K562 (cell line): ENCODE data around the gene KRTAP4-5. TPM values are rescaled to one million over a fixed set of nuclear protein-coding genes. Genes with fewer than 3 reads are reported as not detected.
"Not testable (repeated sequence)": the region's sequence is repeated elsewhere in the genome, so short reads cannot be mapped to it uniquely, and the experiment has no call there.

Experiments
- ATAC-seq: fragments of 200-7000 bp; cut with Tn5 transposase; 3 replicates; pipeline ENCODE4 v1.9.1; 2020; ENCODE audit warnings: moderate library complexity
- BruUV-seq: library from RNA; stranded (reverse); fragments of 400-500 nt; replicated peaks from 2 replicates; lab custom pipeline; 2021; lab: Mats Ljungman, UMichigan
- CTCF ChIA-PET: fragments of 300-600 bp; formaldehyde crosslinking; extraction: SDS; loops from one replicate; lab custom pipeline; 2021; ENCODE audit warnings: low intra/inter-chr PET ratio; lab: Yijun Ruan, JAX
- POLR2A ChIA-PET: fragments of 300-600, 350-650 bp; sonication (Branson Sonifier 250); formaldehyde crosslinking; extraction: SDS; loops from one replicate; lab custom pipeline; 2021; ENCODE audit warnings: antibody characterized with exemption, inconsistent platforms; lab: Yijun Ruan, JAX
- DNase-seq, 4 experiments: peaks; one replicate each; pipeline versions ENCODE4 v3.0.0 to v3.0.0-alpha.2; 2011 to 2018; ENCODE audit warnings: low spot score in 3 of 4, mixed read lengths in 3 of 4; ENCODE audit errors: extremely low read depth in 1 of 4
- FAIRE-seq: peaks from 2 replicates; lab custom pipeline; 2011; peaks lifted over from hg19 to GRCh38; lab: Jason Lieb, UNC
- H2AFZ ChIP-seq: 2 replicates; pipeline ENCODE4 v1.6.0; 2011; ENCODE audit warnings: low read depth, low read length, control low read depth, inconsistent platforms
- H3K27ac ChIP-seq: fragments of 200-600 bp; 3 replicates; pipeline ENCODE4 v1.8.0; 2011; ENCODE audit warnings: low read depth, mild to moderate bottlenecking, control low read depth, inconsistent platforms, low read length, moderate library complexity, mixed read lengths; ENCODE audit errors: extremely low read depth
- H3K27me3 ChIP-seq, 2 experiments: fragments of 300-600 bp in 1 of 2; 2 replicates in 1 of 2; 3 replicates in 1 of 2; pipeline versions ENCODE4 v1.6.0 to v1.8.0; 2011; ENCODE audit warnings: inconsistent platforms in 2 of 2, low read length in 2 of 2, mild to moderate bottlenecking in 1 of 2, mixed read lengths in 1 of 2, moderate library complexity in 1 of 2; ENCODE audit not compliant: control insufficient read depth in 2 of 2, insufficient read depth in 2 of 2
- H3K36me3 ChIP-seq: fragments of 300-600 bp; 3 replicates; pipeline ENCODE4 v1.8.0; 2011; ENCODE audit warnings: mild to moderate bottlenecking, low read length, inconsistent platforms; ENCODE audit not compliant: control insufficient read depth, insufficient read depth
- H3K4me1 ChIP-seq, 2 experiments: fragments of 200-600 bp in 1 of 2; replicated peaks in 1 of 2; 2 replicates in 1 of 2; 3 replicates in 1 of 2; pipeline versions ENCODE4 v1.5.1 to v1.8.0; 2011; ENCODE audit warnings: inconsistent platforms in 2 of 2, low read length in 2 of 2, mild to moderate bottlenecking in 1 of 2, mixed read lengths in 1 of 2, moderate library complexity in 1 of 2; ENCODE audit not compliant: control insufficient read depth in 2 of 2, insufficient read depth in 2 of 2
- H3K4me2 ChIP-seq: 2 replicates; pipeline ENCODE4 v1.6.1; 2011; ENCODE audit warnings: low read length, control low read depth, inconsistent platforms, mixed read lengths; ENCODE audit not compliant: insufficient read depth
- H3K4me3 ChIP-seq: fragments of 200-600 bp; sonication (generic), shearing (Covaris generic); 2 replicates; pipeline ENCODE4 v1.5.1; 2016; ENCODE audit warnings: control low read depth, inconsistent platforms
- H3K79me2 ChIP-seq: fragments of 200-600 bp; 3 replicates; pipeline ENCODE4 v1.8.0; 2011; ENCODE audit warnings: low read length, inconsistent platforms; ENCODE audit not compliant: control insufficient read depth, insufficient read depth
- H3K9ac ChIP-seq, 2 experiments: 2 replicates each; pipeline versions ENCODE4 v1.6.0 to v1.6.1; 2011; ENCODE audit warnings: low read depth in 2 of 2, low read length in 2 of 2, control low read depth in 1 of 2, inconsistent platforms in 1 of 2, mild to moderate bottlenecking in 1 of 2, mixed read lengths in 1 of 2; ENCODE audit not compliant: insufficient read depth in 1 of 2
- H3K9me1 ChIP-seq: one replicate; pipeline ENCODE4 v1.6.0; 2011; ENCODE audit warnings: inconsistent platforms, mild to moderate bottlenecking, low read length, moderate library complexity; ENCODE audit not compliant: control insufficient read depth, insufficient read depth
- H3K9me3 ChIP-seq: replicated peaks from 2 replicates; pipeline ENCODE4 v1.5.1; 2011; ENCODE audit warnings: low read depth, low read length, inconsistent platforms; ENCODE audit not compliant: control insufficient read depth, insufficient read depth
- H4K20me1 ChIP-seq: replicated peaks from 2 replicates; pipeline ENCODE4 v1.6.1; 2011; ENCODE audit warnings: low read length, inconsistent platforms, mixed read lengths; ENCODE audit not compliant: control insufficient read depth, insufficient read depth
- SNRNP70 ChIP-seq: fragments of 200-400 bp; formaldehyde crosslinking; optimal IDR thresholded peaks from 2 replicates; pipeline ENCODE3; 2017; ENCODE audit warnings: low read depth, low read length
- ZNF316 ChIP-seq: fragments of 450-650 bp; IDR thresholded peaks from 2 replicates; pipeline ENCODE4 v1.6.1; 2016
- WGBS: fragments of 100-300 bp; shearing (Covaris generic); methylation state at CpG from one replicate; pipeline ENCODE4 v1.1.6; 2016; ENCODE audit warnings: low coverage, mixed read lengths; ENCODE audit not compliant: insufficient coverage; ENCODE audit errors: missing lambda C conversion rate; 5-methylcytosine and 5-hydroxymethylcytosine counted together
- in situ Hi-C: fragments of 300-500 bp; cut with MboI; formaldehyde crosslinking; loops from 4 replicates; pipeline ENCODE4 v1.15.0; 2018; ENCODE audit warnings: inconsistent platforms, mixed read lengths
- intact Hi-C: fragments of 100-400 bp; cut with micrococcal nuclease; formaldehyde crosslinking; loops from 2 replicates; pipeline ENCODE4 v1.14.2; 2022
- polyA plus RNA-seq, 8 experiments: library from polyadenylated mRNA; depleted of rRNA in 4 of 8; stranded (reverse) in 5 of 8; unstranded in 3 of 8; fragments of >200 nt; fragmentation: Nextera tagmentation in 2 of 8; fragmentation: Illumina TruSeq in 1 of 8; extraction: Ambion mirVana in 2 of 8; extraction: Trizol in 1 of 8; gene quantifications; 2 replicates each; pipeline versions ENCODE4 v1.2.1 to v1.2.3, GENCODE V29; 2011 to 2014; ENCODE audit warnings: inconsistent platforms in 1 of 8, missing spikeins in 1 of 8
- total RNA-seq, 7 experiments: library from RNA; depleted of rRNA in 6 of 7; stranded (reverse); fragments of >200 nt in 6 of 7; fragmentation: Illumina TruSeq in 2 of 7; extraction: Trizol in 2 of 7; gene quantifications; 2 replicates each; pipeline versions ENCODE4 v1.2.1 to v1.2.3, GENCODE V29; 2011 to 2021; ENCODE audit warnings: low replicate concordance in 1 of 7

The KRTAP4-5 gene
- total and polyA plus RNA-seq, 9 of the 15 experiments (the other 6 are each of a cell fraction or from before 2014, with no cell fraction given), result not detected

- in situ Hi-C loops, result no loop called here
- H2AFZ ChIP-seq, result no peak overlapping the region
- no peak for ATAC-seq
- WGBS, result 0% methylated on average over 2 of the region's 2 CpGs
- intact Hi-C loops, result no loop called here
- H3K36me3 ChIP-seq, result no peaks in the 10 kb centered on the region
- no peaks in the 10 kb centered on the region for H3K27me3 ChIP-seq
- no peak overlapping the region for H3K27ac ChIP-seq
- H4K20me1 ChIP-seq, result no peaks in the 10 kb centered on the region
- no TSS peak for BruUV-seq
- no peaks in the 10 kb centered on the region for H3K9me3 ChIP-seq
- H3K4me3 ChIP-seq, result no peak overlapping the region
- no peak overlapping the region for H3K9ac ChIP-seq
- DNase-seq, result no peak
- no peaks in the 10 kb centered on the region for H3K9me1 ChIP-seq
- TF ChIP-seq SNRNP70 (no peak), ZNF316 (peak; percentile 8; the same call in 1 of the 2 replicates)
- TF ChIP-seq, all 486 proteins: peak for 1
- Histone ChIP-seq H3K4me2 (no peak overlapping the region), H3K79me2 (no peaks in the 10 kb centered on the region), H3K4me1 (no peaks in the 10 kb centered on the region)
- ChIA-PET POLR2A (no interaction called here), CTCF (no interaction called here)
- FAIRE-seq, result no peak
These were observed 24.6 kb downstream of the KRTAP4-5 start for GRCh38 chr17:41125064-41125463.

DNA sequence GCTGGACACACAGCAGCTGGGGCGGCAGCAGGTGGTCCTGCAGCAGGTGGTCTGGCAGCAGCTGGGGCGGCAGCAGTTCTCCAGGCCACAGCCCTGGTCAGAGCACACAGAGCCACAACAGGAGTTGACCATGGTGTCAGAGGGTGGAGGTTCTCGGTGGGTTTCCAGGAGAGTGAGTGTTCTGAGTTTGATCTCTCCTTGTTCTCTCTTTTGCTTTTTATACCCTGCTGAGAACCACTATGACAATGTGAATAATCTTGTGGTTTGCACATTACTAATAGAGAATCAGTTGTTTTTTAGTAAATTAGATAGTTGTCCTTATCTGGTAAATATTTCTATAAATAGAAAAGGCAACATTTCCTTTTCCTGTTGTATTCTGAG is 25.6 kb downstream of the KRTAP4-5 start, which contains the start of gene KRTAP4-12:
TSS of gene KRTAP4-12 (minus strand) at position 192 of the 381 bp plus-strand sequence. CDS start at position 132, 60 bp downstream.
- DNase-seq, FAIRE-seq, H2AFZ ChIP-seq, H3K9me3 ChIP-seq, H3K4me3 ChIP-seq, H3K79me2 ChIP-seq, H3K9me1 ChIP-seq, H3K4me2 ChIP-seq, in situ Hi-C loops, H3K4me1 ChIP-seq, ATAC-seq, intact Hi-C loops, BruUV-seq, CTCF ChIA-PET, H3K27ac ChIP-seq, H3K9ac ChIP-seq, H4K20me1 ChIP-seq, H3K36me3 ChIP-seq, H3K27me3 ChIP-seq: not testable (repeated sequence)
- POLR2A ChIA-PET, result interaction anchor here (0.6 kb wide), 2 partner anchors 23 to 354 kb away, joined by 3 to 4 read pairs; no protein-coding TSS in a partner anchor
- 0% methylated on average over 3 of the region's 3 CpGs for WGBS

DNA sequence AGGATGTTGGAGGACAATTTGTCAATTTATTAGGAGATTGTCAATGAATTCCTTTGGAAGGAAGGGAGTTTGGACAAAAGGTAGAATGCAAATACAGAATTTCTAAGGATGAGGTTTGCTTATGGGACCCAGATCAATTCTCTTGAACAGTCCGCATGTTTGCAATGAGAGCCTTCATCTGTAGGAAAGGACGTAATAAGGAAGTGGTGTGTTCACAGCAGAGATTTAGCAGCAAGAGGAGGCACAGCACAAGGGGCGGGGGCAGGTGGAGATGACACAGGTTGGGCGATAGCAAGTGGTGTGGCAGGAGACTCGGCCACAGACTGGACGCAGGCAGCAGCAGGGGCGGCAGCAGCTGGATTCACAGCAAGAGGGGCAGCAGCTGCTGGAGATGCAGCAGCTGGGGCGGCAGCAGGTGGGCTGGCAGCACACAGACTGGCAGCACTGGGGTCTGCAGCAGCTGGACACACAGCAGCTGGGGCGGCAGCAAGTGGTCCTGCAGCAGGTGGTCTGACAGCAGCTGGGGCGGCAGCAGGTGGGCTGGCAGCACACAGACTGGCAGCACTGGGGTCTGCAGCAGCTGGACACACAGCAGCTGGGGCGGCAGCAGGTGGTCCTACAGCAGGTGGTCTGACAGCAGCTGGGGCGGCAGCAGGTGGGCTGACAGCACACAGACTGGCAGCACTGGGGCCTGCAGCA is 26.2 kb downstream of the KRTAP4-5 start:
- H3K4me2 ChIP-seq, ATAC-seq, H3K9ac ChIP-seq, DNase-seq, CTCF ChIA-PET, FAIRE-seq, intact Hi-C loops, H3K27me3 ChIP-seq, H2AFZ ChIP-seq, H3K4me1 ChIP-seq, H4K20me1 ChIP-seq, H3K27ac ChIP-seq, BruUV-seq, H3K79me2 ChIP-seq, H3K9me1 ChIP-seq, H3K9me3 ChIP-seq, H3K36me3 ChIP-seq, H3K4me3 ChIP-seq, in situ Hi-C loops: not testable (repeated sequence)
- POLR2A ChIA-PET, result interaction anchor here (0.6 kb wide), 2 partner anchors 23 to 354 kb away, joined by 3 to 4 read pairs; no protein-coding TSS in a partner anchor
- WGBS, result 0% methylated on average over 10 of the region's 12 CpGs
